ENCODE results near the gene ATP13A5.

The ATP13A5 gene

GRCh38 chr3:193400304-193400703, 21.8 kb upstream of the ATP13A5 start:
- Histone ChIP-seq H3K4me3 (ENCODE audit: low read depth, low read length) (no peak overlapping the region), H3K27ac (no peak overlapping the region), H3K36me3 (replicated peaks) (no peaks in the 10 kb centered on the region), H3K27me3 (replicated peaks) (no peaks in the 10 kb centered on the region)
- no peak for TF ChIP-seq CTCF (IDR thresholded peaks at IDR 0.05; ENCODE audit: low read depth, low read length, missing control alignments)
- DNase-seq, result no peak
- in situ Hi-C loops (cut with HindIII; ENCODE audit: low pct_ligation_motif_present, low sequenced_read_pairs), result no loop called here

GRCh38 chr3:193396451-193397244, 18.1 kb upstream of the ATP13A5 start:
- no peak overlapping the region for H3K27ac ChIP-seq
- no peaks in the 10 kb centered on the region for H3K36me3 ChIP-seq (replicated peaks)
- no peak for TF ChIP-seq CTCF (IDR thresholded peaks at IDR 0.05; ENCODE audit: low read depth, low read length, missing control alignments)
- no peak for DNase-seq
- H3K27me3 ChIP-seq (replicated peaks), result no peaks in the 10 kb centered on the region
- in situ Hi-C loops (cut with HindIII; ENCODE audit: low pct_ligation_motif_present, low sequenced_read_pairs), result no loop called here
- H3K4me3 ChIP-seq (ENCODE audit: low read depth, low read length), result no peak overlapping the region

- Histone ChIP-seq H3K4me3 (ENCODE audit: low read depth, low read length) (no peak overlapping the region), H3K36me3 (replicated peaks) (no peaks in the 10 kb centered on the region), H3K27me3 (replicated peaks) (no peaks in the 10 kb centered on the region), H3K27ac (no peak overlapping the region)
- DNase-seq, result no peak
- no peak for TF ChIP-seq CTCF (IDR thresholded peaks at IDR 0.05; ENCODE audit: low read depth, low read length, missing control alignments)
- in situ Hi-C loops (cut with HindIII; ENCODE audit: low pct_ligation_motif_present, low sequenced_read_pairs), result no loop called here
Measured at GRCh38 chr3:193391902-193392301, 13.3 kb upstream of the ATP13A5 start.

- in situ Hi-C loops (cut with HindIII; ENCODE audit: low pct_ligation_motif_present, low sequenced_read_pairs), result no loop called here
Measured at GRCh38 chr3:193389335-193389734, 10.8 kb upstream of the ATP13A5 start.

GRCh38 chr3:193388361-193388760, 9.8 kb upstream of the ATP13A5 start:
- TF ChIP-seq CTCF (IDR thresholded peaks at IDR 0.05; ENCODE audit: low read depth, low read length, missing control alignments), result no peak
- DNase-seq, result no peak
- Histone ChIP-seq H3K27me3 (replicated peaks) (no peaks in the 10 kb centered on the region), H3K36me3 (replicated peaks) (no peaks in the 10 kb centered on the region), H3K27ac (no peak overlapping the region), H3K4me3 (ENCODE audit: low read depth, low read length) (no peak overlapping the region)
- in situ Hi-C loops (cut with HindIII; ENCODE audit: low pct_ligation_motif_present, low sequenced_read_pairs), result no loop called here

More at GRCh38 chr3:193389335-193389734, 10.8 kb upstream of the ATP13A5 start:
- Histone ChIP-seq H3K4me3 (ENCODE audit: low read depth, low read length) (no peak overlapping the region), H3K27me3 (replicated peaks) (no peaks in the 10 kb centered on the region), H3K36me3 (replicated peaks) (no peaks in the 10 kb centered on the region), H3K27ac (no peak overlapping the region)
- TF ChIP-seq CTCF (IDR thresholded peaks at IDR 0.05; ENCODE audit: low read depth, low read length, missing control alignments), result no peak
- DNase-seq, result no peak

- H3K4me3 ChIP-seq (ENCODE audit: low read depth, low read length), result no peak overlapping the region
- in situ Hi-C loops (cut with HindIII; ENCODE audit: low pct_ligation_motif_present, low sequenced_read_pairs), result no loop called here
- H3K27me3 ChIP-seq (replicated peaks), result no peaks in the 10 kb centered on the region
- H3K36me3 ChIP-seq (replicated peaks), result no peaks in the 10 kb centered on the region
- no peak for DNase-seq
- no peak overlapping the region for H3K27ac ChIP-seq
- TF ChIP-seq CTCF (IDR thresholded peaks at IDR 0.05; ENCODE audit: low read depth, low read length, missing control alignments), result no peak
Measured at GRCh38 chr3:193387596-193387995, 9.0 kb upstream of the ATP13A5 start.

All from brain microvascular endothelial cell (primary cell).